Tibial nerve (tissue), 3 donors: ENCODE data around the gene PRIM2.

ENCODE experiments used
- POLR2A ChIP-seq, 2 donors: fragments of 450-650 bp; IDR thresholded peaks; one replicate each; pipeline ENCODE4 v1.6.1; 2017; ENCODE audit warnings: antibody characterized with exemption in 2 of 2, mild to moderate bottlenecking in 2 of 2, moderate library complexity in 2 of 2
- TF ChIP-seq, protein P1 (sequence below), 5 experiments: fragments of 200-600 bp in 3 of 5; fragments of 450-650 bp in 2 of 5; sonication (generic) in 3 of 5; IDR thresholded peaks; one replicate each; pipeline ENCODE4 v1.5.1; 2016 to 2019; ENCODE audit warnings: antibody characterized with exemption in 5 of 5, mild to moderate bottlenecking in 3 of 5, moderate library complexity in 2 of 5

DNA sequence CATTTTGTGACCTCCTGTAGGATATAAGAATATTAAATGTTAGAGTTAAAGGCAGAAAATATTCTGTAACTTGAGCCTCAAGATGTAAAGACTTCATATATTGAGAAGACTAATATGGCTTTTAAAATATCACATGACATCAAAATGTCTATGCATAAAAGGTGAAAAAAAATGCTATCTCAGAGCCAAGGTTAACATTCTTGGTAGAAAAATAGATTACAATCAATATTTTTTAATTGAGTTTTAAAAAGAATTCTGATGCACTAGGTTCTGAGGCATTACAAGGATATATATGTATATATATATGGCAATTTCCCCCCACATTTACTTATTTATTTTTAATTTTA, 49.2 kb upstream of the PRIM2 start:
- TF ChIP-seq POLR2A (IDR thresholded peaks at IDR 0.05): no peak
- TF ChIP-seq, protein P1, sequence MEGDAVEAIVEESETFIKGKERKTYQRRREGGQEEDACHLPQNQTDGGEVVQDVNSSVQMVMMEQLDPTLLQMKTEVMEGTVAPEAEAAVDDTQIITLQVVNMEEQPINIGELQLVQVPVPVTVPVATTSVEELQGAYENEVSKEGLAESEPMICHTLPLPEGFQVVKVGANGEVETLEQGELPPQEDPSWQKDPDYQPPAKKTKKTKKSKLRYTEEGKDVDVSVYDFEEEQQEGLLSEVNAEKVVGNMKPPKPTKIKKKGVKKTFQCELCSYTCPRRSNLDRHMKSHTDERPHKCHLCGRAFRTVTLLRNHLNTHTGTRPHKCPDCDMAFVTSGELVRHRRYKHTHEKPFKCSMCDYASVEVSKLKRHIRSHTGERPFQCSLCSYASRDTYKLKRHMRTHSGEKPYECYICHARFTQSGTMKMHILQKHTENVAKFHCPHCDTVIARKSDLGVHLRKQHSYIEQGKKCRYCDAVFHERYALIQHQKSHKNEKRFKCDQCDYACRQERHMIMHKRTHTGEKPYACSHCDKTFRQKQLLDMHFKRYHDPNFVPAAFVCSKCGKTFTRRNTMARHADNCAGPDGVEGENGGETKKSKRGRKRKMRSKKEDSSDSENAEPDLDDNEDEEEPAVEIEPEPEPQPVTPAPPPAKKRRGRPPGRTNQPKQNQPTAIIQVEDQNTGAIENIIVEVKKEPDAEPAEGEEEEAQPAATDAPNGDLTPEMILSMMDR (IDR thresholded peaks at IDR 0.05): peak in 1 of 5 experiments; percentile 35
